Epithelial cell of esophagus (primary cell): Measurements from ENCODE around the gene RASSF6.

ENCODE experiments used
- DNase-seq: peaks from one replicate; pipeline ENCODE4 v3.0.0; 2010; ENCODE audit warnings: low read depth
- H3K4me3 ChIP-seq: 2 replicates; pipeline ENCODE4 v1.5.1; 2011; ENCODE audit warnings: mild to moderate bottlenecking, low read length, control low read depth
- TF ChIP-seq, protein P1 (sequence below): IDR thresholded peaks from 2 replicates; pipeline ENCODE4 v1.5.1; 2011; ENCODE audit warnings: low read depth, mild to moderate bottlenecking, low read length, control low read depth, inconsistent platforms; ENCODE audit not compliant: insufficient read depth; ENCODE audit errors: missing control alignments

The RASSF6 gene

DNA sequence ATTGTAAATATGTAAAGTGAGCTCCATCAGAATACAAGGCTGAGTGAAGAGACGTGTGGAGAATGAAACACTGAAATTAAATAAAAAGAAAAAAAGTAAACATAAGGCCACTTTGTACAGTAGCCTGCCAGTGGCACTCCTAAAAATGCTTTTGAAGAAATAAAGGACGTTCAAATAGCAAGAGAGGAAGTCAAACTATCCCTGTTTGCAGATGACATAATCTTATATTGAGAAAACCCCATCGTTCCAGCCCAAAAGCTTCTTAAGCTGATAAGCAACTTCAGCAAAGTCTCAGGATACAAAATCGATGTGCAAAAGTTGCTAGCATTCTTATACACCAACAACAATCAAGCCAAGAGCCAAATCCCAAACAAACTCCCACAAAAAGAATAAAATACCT is 24.2 kb downstream of the RASSF6 start:
- no peak for DNase-seq
- H3K4me3 ChIP-seq: no peak overlapping the region
- TF ChIP-seq, protein P1, sequence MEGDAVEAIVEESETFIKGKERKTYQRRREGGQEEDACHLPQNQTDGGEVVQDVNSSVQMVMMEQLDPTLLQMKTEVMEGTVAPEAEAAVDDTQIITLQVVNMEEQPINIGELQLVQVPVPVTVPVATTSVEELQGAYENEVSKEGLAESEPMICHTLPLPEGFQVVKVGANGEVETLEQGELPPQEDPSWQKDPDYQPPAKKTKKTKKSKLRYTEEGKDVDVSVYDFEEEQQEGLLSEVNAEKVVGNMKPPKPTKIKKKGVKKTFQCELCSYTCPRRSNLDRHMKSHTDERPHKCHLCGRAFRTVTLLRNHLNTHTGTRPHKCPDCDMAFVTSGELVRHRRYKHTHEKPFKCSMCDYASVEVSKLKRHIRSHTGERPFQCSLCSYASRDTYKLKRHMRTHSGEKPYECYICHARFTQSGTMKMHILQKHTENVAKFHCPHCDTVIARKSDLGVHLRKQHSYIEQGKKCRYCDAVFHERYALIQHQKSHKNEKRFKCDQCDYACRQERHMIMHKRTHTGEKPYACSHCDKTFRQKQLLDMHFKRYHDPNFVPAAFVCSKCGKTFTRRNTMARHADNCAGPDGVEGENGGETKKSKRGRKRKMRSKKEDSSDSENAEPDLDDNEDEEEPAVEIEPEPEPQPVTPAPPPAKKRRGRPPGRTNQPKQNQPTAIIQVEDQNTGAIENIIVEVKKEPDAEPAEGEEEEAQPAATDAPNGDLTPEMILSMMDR: no peak

DNA sequence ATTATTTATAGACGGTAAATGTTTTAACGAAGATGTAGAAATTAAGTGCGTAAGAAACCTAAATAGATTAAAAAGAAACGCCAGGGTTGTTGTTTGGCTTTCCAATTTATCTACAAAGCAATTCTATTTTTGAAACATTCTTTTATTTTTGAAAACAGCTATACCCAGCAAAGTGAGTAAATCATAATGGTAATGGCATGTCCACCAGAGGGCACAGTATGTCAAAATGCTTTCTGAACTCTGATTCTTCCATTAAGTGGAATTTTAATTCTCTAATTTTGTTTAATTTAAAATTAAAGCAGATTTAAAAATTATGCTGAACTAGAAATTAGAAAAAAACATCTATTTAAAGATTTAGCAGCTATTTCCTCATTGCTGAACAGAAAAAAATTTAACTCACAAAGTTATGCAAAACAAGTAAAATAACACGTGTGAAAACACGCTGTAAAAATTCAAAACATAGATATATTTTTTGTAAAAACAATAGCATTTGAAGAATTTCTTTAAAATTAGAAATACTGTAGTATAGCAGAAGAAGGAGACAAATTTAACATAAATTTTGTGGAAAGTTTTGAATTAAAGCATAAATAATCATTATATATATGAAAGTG is 26.5 kb downstream of the RASSF6 start:
- H3K4me3 ChIP-seq: no peak overlapping the region
- peak; percentile 52 for DNase-seq
- TF ChIP-seq, protein P1: peak; percentile 55

DNA sequence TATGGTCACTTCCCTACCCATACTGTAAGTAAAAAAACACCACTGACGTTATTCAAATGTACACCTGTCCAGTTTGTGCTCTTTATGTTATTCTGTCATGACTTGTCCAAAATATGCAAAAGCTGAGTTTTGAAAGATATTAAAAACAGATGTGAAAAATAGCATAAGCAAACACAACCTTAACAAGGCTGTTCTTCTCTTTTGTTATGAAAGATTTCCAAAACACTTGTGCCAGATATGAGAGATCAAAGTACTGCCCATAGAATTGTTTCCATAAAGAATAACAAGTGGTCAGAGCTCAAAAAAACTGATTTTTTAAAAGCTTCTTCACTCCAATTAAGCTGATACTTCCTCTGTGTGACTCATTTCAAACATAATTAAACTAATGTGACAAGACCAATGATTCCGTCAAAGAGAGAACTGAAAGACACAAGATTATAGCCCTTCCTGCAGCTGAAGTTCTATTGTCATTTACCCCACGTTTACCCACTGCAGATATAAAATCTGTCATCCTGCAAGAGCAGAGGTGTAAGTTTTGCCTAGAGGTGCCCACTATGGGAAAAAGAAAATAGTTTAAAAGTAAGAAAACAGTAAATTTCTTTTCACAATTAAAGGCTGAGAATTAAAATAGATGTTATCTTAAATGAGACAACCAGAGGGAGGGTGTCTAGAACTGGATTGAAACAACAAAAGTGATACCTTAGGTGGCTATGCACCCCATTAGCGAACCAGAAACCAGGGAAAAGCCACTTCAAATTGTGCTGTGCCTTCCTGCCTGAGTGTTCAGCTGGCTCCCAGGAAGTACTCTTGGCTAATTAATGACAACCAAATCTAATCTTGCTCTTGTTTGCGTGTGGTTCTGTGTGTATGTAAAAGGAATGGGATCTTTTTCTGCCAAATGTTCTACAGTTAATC is 30.1 kb downstream of the RASSF6 start:
- H3K4me3 ChIP-seq: no peak overlapping the region
- TF ChIP-seq, protein P1: no peak
- no peak for DNase-seq

DNA sequence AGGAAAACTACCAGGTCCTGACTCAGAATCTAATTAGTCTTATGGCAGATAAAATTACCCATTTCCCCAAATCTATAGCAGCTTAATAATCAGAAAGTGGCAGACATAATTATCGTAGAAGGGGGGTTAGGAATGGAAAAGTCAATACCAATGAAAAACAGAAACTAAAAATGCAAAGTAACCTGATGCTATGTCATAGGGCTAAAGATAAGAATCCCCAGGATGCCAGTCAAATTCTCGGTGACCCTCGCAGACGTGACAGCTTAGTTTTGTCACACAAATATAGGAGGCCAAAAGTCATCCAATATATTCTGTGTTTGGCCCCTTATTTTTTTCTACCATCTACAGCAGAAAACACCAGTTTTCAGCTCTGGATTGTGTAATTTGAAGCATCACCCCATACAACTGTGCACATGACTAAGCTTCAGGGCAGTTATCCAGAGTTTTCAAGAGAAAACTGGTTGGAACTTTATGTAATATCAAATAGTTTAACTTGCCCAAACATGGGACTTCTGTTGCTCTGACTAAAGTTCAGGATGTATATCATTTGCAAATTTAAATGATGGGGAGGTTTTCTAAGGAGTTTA is 30.9 kb downstream of the RASSF6 start:
- DNase-seq: peak; percentile 87
- TF ChIP-seq, protein P1: no peak
- no peak overlapping the region for H3K4me3 ChIP-seq

DNA sequence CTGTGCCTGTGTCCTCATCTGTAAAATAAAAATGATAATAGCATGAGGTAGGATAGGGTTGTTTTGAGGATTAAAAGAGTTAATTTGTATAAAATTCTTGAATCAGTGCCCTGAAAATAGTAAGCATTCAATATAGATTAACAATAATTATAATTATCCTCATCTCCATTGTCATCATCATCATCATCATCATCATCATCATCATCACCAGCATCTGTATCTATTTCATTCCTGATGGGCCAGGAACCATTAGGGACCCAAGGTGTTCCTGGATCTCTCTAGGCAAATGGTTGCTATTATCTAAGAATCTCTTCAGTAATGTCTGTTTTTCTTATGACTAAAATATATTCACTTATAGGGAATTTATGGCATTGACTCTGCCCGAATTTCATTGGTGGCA is 31.6 kb downstream of the RASSF6 start:
- no peak for DNase-seq
- TF ChIP-seq, protein P1: no peak
- H3K4me3 ChIP-seq: no peak overlapping the region

DNA sequence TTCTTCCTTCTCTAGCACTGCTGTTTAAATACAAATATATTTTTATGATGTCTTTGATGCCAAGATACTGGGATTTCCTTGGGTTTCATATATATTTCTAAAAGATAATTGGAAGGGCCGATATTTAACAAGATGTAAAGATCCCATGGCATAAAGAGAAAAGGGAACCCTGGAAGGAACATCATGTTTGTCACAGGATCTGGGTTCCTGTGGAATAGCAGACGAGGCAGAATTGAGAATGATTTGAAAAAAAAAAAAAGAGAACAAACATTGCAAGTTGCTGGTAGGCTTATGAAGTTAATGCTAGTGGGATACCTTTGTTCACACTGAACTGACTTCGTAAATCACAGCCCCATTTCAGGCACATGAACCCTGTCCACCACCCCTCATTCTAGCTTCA is 33.6 kb downstream of the RASSF6 start:
- H3K4me3 ChIP-seq: no peak overlapping the region
- TF ChIP-seq, protein P1: no peak
- DNase-seq: no peak
